OCI-M2 (cell line): Measurements from ENCODE around the gene AKAP13.
"Not testable (repeated sequence)": the region's sequence is repeated elsewhere in the genome, so short reads cannot be mapped to it uniquely, and the experiment has no call there.

Experiments
- DNase-seq: peaks from one replicate; lab custom pipeline; 2025; ENCODE audit not compliant: unreplicated experiment; lab: John Stamatoyannopoulos, UW

The AKAP13 gene

GRCh38 chr15:85380217-85380811 lies at the start of gene AKAP13:
AKAP13 (plus strand) TSS chr15:85380603; CDS start chr15:85485721, 105,118 bp downstream.
- DNase-seq: peak; percentile 54

- DNase-seq: no peak
These were observed 49.4 kb upstream of the AKAP13 start for GRCh38 chr15:85330901-85331588.

DNA sequence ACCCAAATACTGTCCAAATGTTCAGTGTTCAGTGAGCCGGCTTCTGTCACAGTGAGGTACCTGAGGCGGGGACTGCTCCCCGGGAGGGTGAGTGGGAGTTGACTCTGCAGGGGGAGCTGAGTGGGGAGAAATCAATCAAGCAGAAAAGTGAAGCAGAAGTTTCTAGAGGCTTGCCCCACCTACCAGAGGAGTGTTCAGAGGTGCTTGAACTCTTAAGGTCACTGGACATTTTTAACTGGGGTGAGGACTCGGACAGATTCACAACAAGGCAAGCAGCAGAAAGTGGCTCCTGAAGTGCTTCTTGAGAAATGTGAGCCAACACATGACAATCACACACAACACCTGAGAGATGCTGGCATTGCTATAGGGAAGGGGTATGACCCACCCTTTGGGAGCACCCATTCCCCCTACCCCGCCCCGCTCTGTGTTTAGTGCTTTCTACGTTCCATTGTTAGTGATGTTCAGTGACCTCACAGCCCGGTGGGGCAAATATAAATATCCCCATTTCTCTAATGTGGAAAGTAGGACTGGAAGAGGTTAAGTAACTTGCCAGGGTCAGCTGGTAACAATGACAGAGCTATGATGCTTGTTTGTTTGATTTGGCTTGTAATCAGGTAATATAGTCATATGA lies 48.6 kb upstream of the AKAP13 start:
- DNase-seq: no peak

GRCh38 chr15:85333132-85333831 lies 47.1 kb upstream of the AKAP13 start:
- no peak for DNase-seq

GRCh38 chr15:85334241-85334640 lies 46.2 kb upstream of the AKAP13 start:
- no peak for DNase-seq

DNA sequence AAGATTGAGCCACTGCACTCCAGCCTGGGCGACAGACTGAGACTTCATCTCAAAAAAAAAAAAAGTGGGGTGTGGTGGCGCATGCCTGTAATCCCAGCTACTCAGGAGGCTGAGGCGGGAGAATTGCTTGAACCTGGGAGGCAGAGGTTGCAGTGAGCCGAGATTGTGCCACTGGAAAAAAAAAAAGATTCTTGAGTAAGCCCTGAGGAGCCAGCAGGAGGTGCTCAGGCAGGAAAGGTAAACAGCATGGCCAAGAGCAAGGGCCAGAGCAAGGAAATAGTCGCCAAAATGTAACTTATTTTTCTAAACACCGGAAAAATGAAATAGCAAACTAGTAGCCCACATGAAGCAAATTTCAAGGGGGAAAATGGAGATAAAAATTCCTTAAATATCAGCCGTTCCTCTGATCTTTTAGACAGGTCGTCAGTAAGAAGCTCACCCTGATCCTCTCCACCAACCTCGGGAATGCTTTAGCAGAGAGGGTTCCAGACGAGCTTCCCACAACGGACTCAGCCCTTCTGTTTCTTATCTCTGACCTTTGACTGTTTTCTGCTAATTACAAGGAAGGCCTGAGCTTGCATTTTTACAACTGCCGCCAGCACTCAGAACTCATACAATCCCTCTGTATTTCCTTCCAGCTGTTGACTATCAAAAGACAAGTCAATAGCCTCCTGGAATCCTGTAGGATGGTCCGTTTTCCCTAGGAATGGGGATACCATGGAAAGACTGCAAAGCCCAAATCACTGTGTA lies 45.0 kb upstream of the AKAP13 start:
- no peak for DNase-seq

- DNase-seq: no peak
These were observed 43.5 kb upstream of the AKAP13 start for GRCh38 chr15:85336880-85337279.

GRCh38 chr15:85337425-85338074 lies 42.9 kb upstream of the AKAP13 start:
- DNase-seq: no peak

GRCh38 chr15:85340321-85340665 lies 40.1 kb upstream of the AKAP13 start:
- DNase-seq: no peak

- DNase-seq: no peak
These were observed 39.6 kb upstream of the AKAP13 start for GRCh38 chr15:85340852-85341251.

GRCh38 chr15:85342163-85342562 lies 38.2 kb upstream of the AKAP13 start:
- DNase-seq: not testable (repeated sequence)

- DNase-seq: not testable (repeated sequence)
These were observed 37.0 kb upstream of the AKAP13 start for GRCh38 chr15:85343443-85343842.

DNA sequence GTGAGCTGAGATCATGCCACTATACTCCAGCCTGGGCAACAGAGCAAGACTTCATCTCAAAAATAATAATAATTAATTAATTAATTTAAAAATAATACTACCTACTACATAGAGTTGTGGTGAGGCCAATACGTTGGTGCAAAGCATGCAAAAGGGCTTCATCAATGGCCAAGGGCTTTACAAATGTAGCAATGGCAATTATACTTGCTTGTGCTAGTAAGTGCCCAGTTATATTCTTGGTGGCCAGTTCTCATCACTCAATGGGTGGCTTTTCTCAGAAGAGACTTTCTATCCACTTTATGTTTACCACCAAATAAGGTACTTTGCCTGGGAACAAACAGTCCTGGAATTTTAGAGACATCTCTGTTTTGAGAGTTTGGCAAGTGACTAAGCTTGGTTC lies 36.2 kb upstream of the AKAP13 start:
- DNase-seq: not testable (repeated sequence)

DNA sequence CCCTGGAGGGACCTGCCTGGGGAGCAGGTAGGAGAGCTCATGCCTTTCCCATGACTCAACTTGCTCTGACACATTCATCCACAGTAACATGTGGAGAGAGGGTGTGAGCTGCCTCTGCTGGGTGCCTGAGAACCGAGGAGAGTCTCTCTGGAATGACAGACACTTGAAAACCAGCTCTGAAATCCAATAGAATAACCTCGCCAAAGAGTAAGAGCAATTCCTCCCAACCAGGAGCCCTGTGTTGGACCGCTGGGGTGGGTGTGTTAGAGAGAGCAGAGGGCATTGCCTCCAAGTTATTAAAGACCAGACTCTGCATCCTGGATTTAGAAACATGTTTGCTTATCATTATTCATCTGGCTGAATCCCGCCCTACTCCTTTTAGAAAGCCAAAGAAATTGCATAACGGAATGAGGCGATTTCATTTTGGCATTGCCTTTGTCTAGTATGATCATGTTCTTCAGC lies 35.7 kb upstream of the AKAP13 start:
- DNase-seq: not testable (repeated sequence)

DNA sequence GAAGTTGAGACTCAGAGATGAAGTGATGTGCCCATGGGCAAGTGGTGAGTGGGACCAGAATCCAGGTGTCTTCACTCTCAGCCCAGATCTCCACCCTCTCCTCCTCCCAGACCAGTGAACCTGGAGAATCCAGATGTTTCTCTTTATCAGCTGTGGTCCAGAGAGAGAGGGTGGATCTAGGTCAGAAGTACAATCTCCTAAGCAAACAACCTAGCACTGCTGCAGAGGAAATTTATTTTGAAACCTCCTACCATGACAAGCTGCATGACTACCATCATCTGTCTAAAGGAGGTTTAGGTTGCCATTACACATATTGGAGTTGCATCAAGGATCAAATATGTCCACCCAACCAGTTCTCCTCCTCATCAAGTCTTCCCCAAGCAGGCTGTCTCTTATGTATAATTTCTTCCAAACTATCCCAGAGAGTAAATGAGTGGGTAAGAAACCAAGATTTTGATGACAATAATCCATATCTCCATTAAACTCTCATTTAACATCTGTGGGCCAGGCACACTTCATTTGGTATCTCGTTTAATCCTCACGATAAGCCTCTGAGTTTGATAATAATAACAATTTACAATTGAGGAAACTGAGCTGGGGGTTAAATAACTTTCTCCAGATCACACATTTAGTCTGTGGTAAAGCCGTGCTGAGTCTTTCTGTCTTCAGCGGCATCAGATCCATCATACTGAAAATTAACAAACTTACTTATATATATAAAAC lies 35.0 kb upstream of the AKAP13 start:
- DNase-seq: not testable (repeated sequence)

GRCh38 chr15:85346462-85347084 lies 33.8 kb upstream of the AKAP13 start:
- DNase-seq: not testable (repeated sequence)

- DNase-seq: not testable (repeated sequence)
These were observed 32.9 kb upstream of the AKAP13 start for GRCh38 chr15:85347264-85348047.

DNA sequence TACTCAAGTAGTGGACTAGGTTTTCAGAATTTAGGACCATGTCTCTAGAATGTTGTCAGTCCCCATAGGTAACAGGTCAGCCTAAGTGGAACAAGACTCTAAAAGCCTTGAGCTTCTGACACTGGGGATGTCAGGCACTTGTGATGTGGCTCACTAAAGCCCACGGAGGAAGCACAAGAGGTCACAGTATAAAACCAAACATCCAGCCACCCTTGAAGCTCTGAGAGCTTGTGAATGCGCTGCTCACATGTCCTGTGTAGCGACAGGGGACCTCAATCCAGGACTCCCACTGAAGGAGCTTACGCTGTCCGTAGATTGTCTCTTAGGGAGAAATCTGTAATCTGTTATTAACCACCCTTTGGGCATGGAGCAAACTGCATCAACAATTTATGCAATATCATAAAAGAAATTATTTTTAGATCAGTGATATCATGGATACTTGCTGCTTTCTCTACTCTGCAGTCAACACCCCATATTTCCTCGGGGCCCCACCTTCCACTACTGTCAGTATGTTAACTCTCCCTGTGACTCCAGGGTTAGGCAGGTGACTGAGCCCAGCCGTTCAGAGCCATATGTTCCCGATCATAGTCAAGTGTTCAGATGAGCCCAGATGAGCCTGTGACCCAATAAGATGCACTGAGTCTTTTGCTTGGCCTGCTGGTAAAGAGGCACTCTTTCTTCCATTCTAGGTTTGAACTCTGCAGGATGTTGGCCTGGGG lies 32.2 kb upstream of the AKAP13 start:
- not testable (repeated sequence) for DNase-seq
